ENCODE data around the gene CLCN3. TPM values are rescaled to one million over a fixed set of nuclear protein-coding genes. Genes with fewer than 3 reads are reported as not detected.
A peak's percentile ranks its signal among the peaks of the same experiment; 100 is the strongest.

CLCN3 gene
- total and polyA plus RNA-seq, 2 of the 13 experiments (the other 11 are each of a cell fraction or from before 2014, with no cell fraction given), result 13.6 to 23.7 TPM

GRCh38 chr4:169619958-169620879, at the start of gene CLCN3 (continued):
- peak; percentile 92; the same call in 1 of the 2 replicates for TF ChIP-seq ARID2 (CRISPR knock-in tag; IDR thresholded peaks at IDR 0.05; ENCODE audit: borderline replicate concordance)
- 0 out of 2 replicates have a peak, but pooled peaks have one; percentile 21 for TF ChIP-seq ZNF652 (CRISPR knock-in tag; IDR thresholded peaks at IDR 0.05; ENCODE audit: borderline replicate concordance, low read depth)
- peak; percentile 75 for TF ChIP-seq ZNF205 (CRISPR knock-in tag; IDR thresholded peaks at IDR 0.05)
- no peak for TF ChIP-seq TCF7L2 (IDR thresholded peaks at IDR 0.05; ENCODE audit: low read depth, low read length)
- no peak for TF ChIP-seq ZNF496 (CRISPR knock-in tag; IDR thresholded peaks at IDR 0.05; ENCODE audit: insufficient replicate concordance)
- no peak; the same call in 1 of the 2 replicates for TF ChIP-seq NCOR1 (IDR thresholded peaks at IDR 0.05; ENCODE audit: borderline replicate concordance, low read length)
- TF ChIP-seq TRIM22 (IDR thresholded peaks at IDR 0.05), result no peak
- TF ChIP-seq SYNCRIP (IDR thresholded peaks at IDR 0.05; ENCODE audit: insufficient read depth, low read depth, low read length), result no peak
- TF ChIP-seq ZNF331 (CRISPR knock-in tag; IDR thresholded peaks at IDR 0.05), result peak; percentile 51; the same call in 1 of the 2 replicates
- no peak; the same call in 1 of the 2 replicates for TF ChIP-seq ZNF83 (CRISPR knock-in tag; IDR thresholded peaks at IDR 0.05; ENCODE audit: borderline replicate concordance)
- TF ChIP-seq ZFP90 (CRISPR knock-in tag; IDR thresholded peaks at IDR 0.05; ENCODE audit: borderline replicate concordance), result no peak
- no peak for TF ChIP-seq CENPT (CRISPR knock-in tag; IDR thresholded peaks at IDR 0.05; ENCODE audit: low read depth)
- no peak for TF ChIP-seq ZNF557 (CRISPR knock-in tag; IDR thresholded peaks at IDR 0.05)
- TF ChIP-seq TOE1 (CRISPR knock-in tag; IDR thresholded peaks at IDR 0.05), result 0 out of 2 replicates have a peak, but pooled peaks have one; percentile 24
- TF ChIP-seq HMGA1 (CRISPR knock-in tag; conservative IDR thresholded peaks at IDR 0.05), result no peak
- no peak for TF ChIP-seq ZNF775 (CRISPR knock-in tag; IDR thresholded peaks at IDR 0.05; ENCODE audit: borderline replicate concordance)
- no peak for TF ChIP-seq ZBTB1 (CRISPR knock-in tag; IDR thresholded peaks at IDR 0.05; ENCODE audit: borderline replicate concordance)
- peak; percentile 70; the same call in 1 of the 2 replicates for TF ChIP-seq FOXC1 (CRISPR knock-in tag; IDR thresholded peaks at IDR 0.05; ENCODE audit: borderline replicate concordance)
- TF ChIP-seq BORCS8-MEF2B (CRISPR knock-in tag; IDR thresholded peaks at IDR 0.05), result no peak; the same call in 1 of the 2 replicates
- no peak for TF ChIP-seq MAF1 (CRISPR knock-in tag; IDR thresholded peaks at IDR 0.05; ENCODE audit: borderline replicate concordance)
- TF ChIP-seq, protein P1, sequence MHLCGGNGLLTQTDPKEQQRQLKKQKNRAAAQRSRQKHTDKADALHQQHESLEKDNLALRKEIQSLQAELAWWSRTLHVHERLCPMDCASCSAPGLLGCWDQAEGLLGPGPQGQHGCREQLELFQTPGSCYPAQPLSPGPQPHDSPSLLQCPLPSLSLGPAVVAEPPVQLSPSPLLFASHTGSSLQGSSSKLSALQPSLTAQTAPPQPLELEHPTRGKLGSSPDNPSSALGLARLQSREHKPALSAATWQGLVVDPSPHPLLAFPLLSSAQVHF (CRISPR knock-in tag; IDR thresholded peaks at IDR 0.05), result no peak
- TF ChIP-seq MLX (CRISPR knock-in tag; IDR thresholded peaks at IDR 0.05), result peak; percentile 22; the same call in 1 of the 2 replicates
- peak; percentile 83 to 89 for TF ChIP-seq POLR2A (IDR thresholded peaks at IDR 0.05; ENCODE audit: insufficient read depth in 1 of 2, low read depth in 2 of 2, low read length in 2 of 2)
- peak; percentile 82; the same call in 1 of the 2 replicates for TF ChIP-seq CBFB (CRISPR knock-in tag; IDR thresholded peaks at IDR 0.05)
- peak; percentile 96 for TF ChIP-seq MEIS2 (CRISPR knock-in tag; IDR thresholded peaks at IDR 0.05)
- 0 out of 2 replicates have a peak, but pooled peaks have one; percentile 27 for TF ChIP-seq FOXO1 (CRISPR knock-in tag; IDR thresholded peaks at IDR 0.05)
- no peak for TF ChIP-seq SUZ12 (IDR thresholded peaks at IDR 0.05; ENCODE audit: low read depth, low read length)
- 0 out of 2 replicates have a peak, but pooled peaks have one; percentile 7 for TF ChIP-seq RAD21 (CRISPR knock-in tag; IDR thresholded peaks at IDR 0.05)

Measured in HepG2 (cell line).